ENCODE results near the gene CORO1C.

DNA sequence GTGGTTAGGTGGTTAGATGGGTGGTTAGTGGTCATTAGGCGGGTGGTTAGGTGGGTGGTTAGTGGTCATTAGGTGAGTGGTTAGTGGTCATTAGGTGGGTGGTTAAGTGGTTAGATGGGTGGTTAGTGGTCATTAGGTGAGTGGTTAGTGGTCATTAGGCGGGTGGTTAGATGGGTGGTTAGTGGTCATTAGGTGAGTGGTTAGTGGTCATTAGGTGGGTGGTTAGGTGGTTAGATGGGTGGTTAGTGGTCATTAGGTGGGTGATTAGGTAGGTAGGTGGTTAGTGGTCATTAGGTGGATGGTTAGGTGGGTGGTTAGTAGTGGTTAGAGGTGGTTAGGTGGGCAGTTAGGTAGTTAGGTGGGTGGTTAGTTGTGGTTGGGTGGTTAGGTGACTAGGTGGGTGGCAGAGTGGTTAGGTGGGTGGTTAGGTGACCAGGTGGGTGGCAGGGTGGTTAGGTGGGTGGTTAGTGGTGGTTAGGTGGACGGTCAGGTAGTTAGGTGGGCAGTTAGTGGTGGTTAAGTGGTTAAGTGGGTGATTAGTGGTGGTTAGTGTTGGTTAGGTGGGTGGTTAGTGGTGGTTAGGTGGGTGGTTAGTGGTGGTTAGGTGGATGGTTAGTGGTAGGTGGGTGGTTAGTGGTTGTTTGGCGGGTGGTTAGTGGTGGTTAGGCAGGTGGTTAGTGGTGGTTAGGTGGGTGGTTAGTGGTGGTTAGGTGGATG lies 125.5 kb downstream of the CORO1C start:
- TF ChIP-seq GATA2 (IDR thresholded peaks at IDR 0.05; ENCODE audit: low read depth, low read length) (no peak), GATA3 (IDR thresholded peaks at IDR 0.05; ENCODE audit: low read depth, low read length) (no peak)

All from SH-SY5Y (cell line).